ENCODE data around the gene PTPRN2. TPM values are rescaled to one million over a fixed set of nuclear protein-coding genes. Genes with fewer than 3 reads are reported as not detected.

PTPRN2 gene
- total and polyA plus RNA-seq, 9 of the 15 experiments (the other 6 are each of a cell fraction or from before 2014, with no cell fraction given): not detected

DNA sequence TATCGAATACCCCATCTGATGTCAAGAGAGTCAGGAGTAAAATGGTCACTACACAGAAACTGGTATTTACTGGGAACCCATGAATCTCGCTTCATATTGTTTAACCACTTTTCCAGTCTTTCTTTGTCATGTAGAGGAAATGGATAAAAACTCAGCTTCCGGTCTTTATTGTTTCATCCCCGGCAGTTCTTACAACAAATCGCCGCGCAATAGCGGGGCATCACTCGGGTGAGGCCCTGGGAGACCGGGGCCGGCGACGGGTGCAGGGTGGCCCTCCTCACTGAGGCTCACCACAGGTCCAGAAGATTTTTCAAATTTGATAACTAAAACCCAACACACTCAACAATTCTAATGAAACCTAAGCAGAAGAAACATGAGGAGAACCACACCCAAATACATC, 35.6 kb upstream of the PTPRN2 start:
- TF ChIP-seq TBP (optimal IDR thresholded peaks at IDR 0.05; ENCODE audit: low read depth, low read length) (no peak), LEF1 (IDR thresholded peaks at IDR 0.05) (no peak), NRF1 (conservative IDR thresholded peaks at IDR 0.05 in 1 of 2, IDR thresholded peaks at IDR 0.05 in 1 of 2) (no peak), FOXO4 (CRISPR knock-in tag; IDR thresholded peaks at IDR 0.05) (no peak), SNIP1 (IDR thresholded peaks at IDR 0.05; ENCODE audit: low read depth) (no peak), TRIM24 (IDR thresholded peaks at IDR 0.05) (no peak), PRDM10 (IDR thresholded peaks at IDR 0.05; ENCODE audit: partially characterized antibody) (no peak), DMBX1 (CRISPR knock-in tag; IDR thresholded peaks at IDR 0.05; ENCODE audit: borderline replicate concordance) (no peak), CXXC5 (CRISPR knock-in tag; IDR thresholded peaks at IDR 0.05) (no peak)
- Histone ChIP-seq H3K27me3 (ENCODE audit: control insufficient read depth in 2 of 2, insufficient read depth in 2 of 2, low read length in 2 of 2) (no peaks in the 10 kb centered on the region), H3K9ac (ENCODE audit: insufficient read depth in 1 of 2, low read depth in 2 of 2, low read length in 2 of 2) (no peak overlapping the region), H3K27ac (ENCODE audit: extremely low read depth, low read depth, low read length) (no peak overlapping the region), H3K9me1 (ENCODE audit: control insufficient read depth, insufficient read depth, low read length) (no peaks in the 10 kb centered on the region), H3K36me3 (ENCODE audit: control insufficient read depth, insufficient read depth, low read length) (peaks cover 44% of the 10 kb centered on the region), H3K4me3 (no peak overlapping the region), H4K20me1 (replicated peaks; ENCODE audit: control insufficient read depth, insufficient read depth, low read length) (no peaks in the 10 kb centered on the region), H3K9me3 (replicated peaks; ENCODE audit: control insufficient read depth, insufficient read depth, low read depth, low read length) (no peaks in the 10 kb centered on the region), H3K79me2 (ENCODE audit: control insufficient read depth, insufficient read depth, low read length) (no peaks in the 10 kb centered on the region), H2AFZ (ENCODE audit: low read depth, low read length) (no peak overlapping the region), H3K4me1 (replicated peaks in 1 of 2; ENCODE audit: control insufficient read depth in 2 of 2, insufficient read depth in 2 of 2, low read length in 2 of 2) (peaks cover 4 to 7% of the 10 kb centered on the region in 2 experiments), H3K4me2 (ENCODE audit: insufficient read depth, low read length) (no peak overlapping the region)
- in situ Hi-C loops (cut with MboI): no loop called here
- no peak for FAIRE-seq
- BruUV-seq (replicated peaks): no TSS peak
- ChIA-PET POLR2A (no interaction called here), CTCF (ENCODE audit: low intra/inter-chr PET ratio) (no interaction called here)
- 98% methylated on average over 13 of the region's 13 CpGs for WGBS (ENCODE audit: insufficient coverage, low coverage, missing lambda C conversion rate)
- intact Hi-C loops (cut with micrococcal nuclease): no loop called here
- ATAC-seq: no peak
- DNase-seq (ENCODE audit: extremely low read depth in 1 of 4, low spot score in 3 of 4): no peak
